BLaER1 treated with 17β-estradiol and CSF1 and Interleukin-3, amounts not matched to agents 10 nM and 100 nM (cell line): ENCODE measurements around the gene ANAPC10.
A peak's percentile ranks its signal among the peaks of the same experiment; 100 is the strongest.
"Not testable (repeated sequence)": the region's sequence is repeated elsewhere in the genome, so short reads cannot be mapped to it uniquely, and the experiment has no call there.

ENCODE experiments used
- H3K27ac ChIP-seq, 11 experiments: shearing (Covaris generic); formaldehyde crosslinking; 2 replicates each; pipeline ENCODE4 v1.8.1; 2022
- H3K27me3 ChIP-seq, 11 experiments: shearing (Covaris generic); formaldehyde crosslinking; 2 replicates each; pipeline ENCODE4 v1.8.1; 2022
- H3K36me3 ChIP-seq, 11 experiments: shearing (Covaris generic); formaldehyde crosslinking; 2 replicates each; pipeline ENCODE4 v1.8.1; 2022
- H3K4me1 ChIP-seq, 10 experiments: shearing (Covaris generic); formaldehyde crosslinking; 2 replicates each; pipeline ENCODE4 v1.8.1; 2022
- H3K4me2 ChIP-seq, 11 experiments: shearing (Covaris generic); formaldehyde crosslinking; 2 replicates each; pipeline ENCODE4 v1.8.1; 2022
- H3K4me3 ChIP-seq, 10 experiments: shearing (Covaris generic); formaldehyde crosslinking; 2 replicates each; pipeline ENCODE4 v1.8.1; 2022
- H3K9ac ChIP-seq, 11 experiments: shearing (Covaris generic); formaldehyde crosslinking; 2 replicates each; pipeline ENCODE4 v1.8.1; 2022
- H3K9me3 ChIP-seq, 11 experiments: shearing (Covaris generic); formaldehyde crosslinking; replicated peaks in 1 of 11; 2 replicates each; pipeline ENCODE4 v1.8.1; 2022
- H4K20me1 ChIP-seq, 11 experiments: shearing (Covaris generic); formaldehyde crosslinking; 2 replicates each; pipeline ENCODE4 v1.8.1; 2022
- Cebpa-rat ChIP-seq, 11 experiments: shearing (Covaris generic); IDR thresholded peaks; 2 replicates each; pipeline ENCODE4 v1.8.1; 2022

The ANAPC10 gene, protein sequence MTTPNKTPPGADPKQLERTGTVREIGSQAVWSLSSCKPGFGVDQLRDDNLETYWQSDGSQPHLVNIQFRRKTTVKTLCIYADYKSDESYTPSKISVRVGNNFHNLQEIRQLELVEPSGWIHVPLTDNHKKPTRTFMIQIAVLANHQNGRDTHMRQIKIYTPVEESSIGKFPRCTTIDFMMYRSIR

DNA sequence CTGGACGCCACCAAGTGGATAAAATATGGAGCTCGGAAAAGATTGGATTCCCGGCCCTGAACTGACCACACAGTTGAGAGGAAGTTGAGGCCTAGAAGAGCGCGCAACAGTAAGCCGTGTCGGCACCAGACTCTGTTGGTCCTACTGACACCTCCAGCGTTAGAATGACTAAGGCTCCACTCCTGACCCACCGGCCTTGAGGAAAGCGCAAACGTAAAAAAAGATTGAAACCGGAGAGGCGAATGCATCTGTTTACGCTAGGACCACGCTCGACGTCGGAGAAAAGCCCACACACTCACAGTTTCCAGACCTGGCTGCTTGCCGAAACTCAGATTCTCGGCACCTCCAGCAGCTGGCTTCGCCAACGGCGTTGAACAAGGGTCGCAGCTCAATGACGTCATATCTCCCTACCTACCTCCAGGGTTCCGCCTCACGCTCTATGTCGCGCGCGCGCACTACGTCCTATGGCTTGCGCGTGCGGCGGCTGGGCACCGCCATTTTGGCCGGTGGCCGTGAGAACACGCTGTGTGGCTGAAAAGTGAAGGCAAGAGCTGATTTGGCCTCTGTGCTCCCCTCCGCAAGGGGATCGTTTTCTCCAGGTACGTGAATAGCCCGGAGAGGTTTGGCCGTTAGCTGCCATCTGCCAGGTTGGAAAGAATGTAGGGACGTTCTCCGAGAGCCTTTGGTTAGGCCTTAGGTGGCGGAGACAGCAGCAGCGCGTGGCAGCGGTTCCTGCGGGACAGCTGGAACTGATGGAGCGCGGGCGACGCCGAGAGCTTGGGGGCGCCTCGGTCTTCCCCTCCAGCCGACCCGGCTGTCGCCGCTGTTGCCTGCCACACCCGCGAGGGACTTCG is at the start of gene ANAPC10, which contains the start of gene ABCE1:
Gene ANAPC10 (minus strand): TSS at position 376 of the 854 bp plus-strand sequence. CDS start 2,097 bp downstream, outside the sequence.
Gene ABCE1 (plus strand): TSS at position 491 of the 854 bp plus-strand sequence. CDS start 6,102 bp downstream, outside the sequence.
- Histone ChIP-seq H3K36me3 (peaks cover 29 to 65% (median 47%) of the 10 kb centered on the region in 11 experiments), H3K4me3 (peak within 1 kb of the TSS; percentile 69 to 96 (median 88)), H3K9ac (peak within 1 kb of the TSS; percentile 90 to 99 (median 93)), H4K20me1 (peaks cover 0 to 47% (median 33%) of the 10 kb centered on the region in 11 experiments; a peak in 19 of 22 replicates), H3K4me1 (peaks cover 34 to 57% (median 48%) of the 10 kb centered on the region in 10 experiments), H3K4me2 (peak within 1 kb of the TSS; percentile 79 to 97 (median 89)), H3K27ac (peak within 1 kb of the TSS; percentile 91 to 99 (median 95)), H3K9me3 (peaks cover 14 to 23% (median 19%) of the 10 kb centered on the region in 11 experiments), H3K27me3 (no peaks in the 10 kb centered on the region)
- TF ChIP-seq Cebpa-rat (IDR thresholded peaks at IDR 0.05) = no peak

DNA sequence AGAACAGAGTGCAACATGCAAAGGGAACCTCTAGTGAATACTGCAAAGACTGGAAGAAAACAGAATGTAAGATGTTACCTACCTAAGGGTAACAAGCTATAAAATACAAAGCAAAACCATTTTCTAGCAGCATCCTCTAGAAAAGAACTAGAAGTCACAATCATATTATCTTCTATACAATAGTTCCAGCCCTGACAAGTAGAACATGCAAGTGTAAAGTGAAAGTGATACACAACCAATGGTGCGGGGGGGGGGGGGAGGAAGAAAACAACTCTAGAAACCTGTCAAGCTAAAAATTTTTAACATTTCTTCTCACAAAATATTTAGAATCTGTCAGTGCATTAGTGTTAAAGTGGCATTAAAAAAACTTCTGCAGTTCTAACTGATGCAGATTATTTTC is 38.2 kb upstream of the ANAPC10 start:
- H3K4me3 ChIP-seq, H3K27ac ChIP-seq, H3K27me3 ChIP-seq, H3K9ac ChIP-seq, H3K9me3 ChIP-seq, H3K4me2 ChIP-seq: not testable (repeated sequence)
- Histone ChIP-seq H3K4me1 (peaks cover 5 to 17% (median 8%) of the 10 kb centered on the region in 10 experiments; a peak in 17 of 20 replicates), H3K36me3 (peaks cover 44 to 94% (median 70%) of the 10 kb centered on the region in 11 experiments), H4K20me1 (peaks cover 2 to 41% (median 15%) of the 10 kb centered on the region in 11 experiments; a peak in 15 of 22 replicates)

DNA sequence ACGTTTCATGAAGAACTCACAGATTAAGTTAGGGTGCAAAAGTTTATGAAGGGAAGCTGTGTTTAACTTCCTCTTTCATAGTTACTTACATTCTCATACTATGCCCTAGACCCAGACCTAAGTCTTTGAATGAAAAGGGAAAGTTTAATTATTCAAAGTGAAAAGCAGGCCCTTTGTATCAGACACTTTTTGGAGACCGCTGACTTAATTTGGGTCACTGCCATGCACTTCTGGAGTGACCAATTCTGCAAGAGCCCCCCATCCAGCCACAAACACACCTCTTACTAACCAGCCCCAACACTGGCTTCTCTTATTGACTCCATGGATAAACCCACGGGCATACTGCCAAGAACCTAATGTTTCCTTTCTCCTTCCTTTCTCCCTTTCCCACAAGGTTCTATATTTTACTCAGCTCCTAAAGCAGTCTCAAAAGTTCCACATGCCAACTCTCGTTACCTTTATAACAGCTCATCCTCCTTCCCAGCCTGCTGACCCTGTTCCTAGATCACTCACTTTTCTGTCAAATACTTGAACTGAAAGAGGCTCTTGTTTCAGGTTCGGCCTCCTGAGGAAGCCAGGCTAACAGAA is 34.6 kb upstream of the ANAPC10 start:
- peaks cover 5 to 17% (median 8%) of the 10 kb centered on the region in 10 experiments; a peak in 17 of 20 replicates for H3K4me1 ChIP-seq
- no peak overlapping the region for H3K9ac ChIP-seq
- no peaks in the 10 kb centered on the region for H3K27me3 ChIP-seq
- no peaks in the 10 kb centered on the region for H3K9me3 ChIP-seq
- H3K4me2 ChIP-seq = peak overlapping the region in 9 of 11 experiments; percentile 1 to 67 (median 43); a peak in 12 of 22 replicates
- no peak for TF ChIP-seq Cebpa-rat (IDR thresholded peaks at IDR 0.05)
- peaks cover 35 to 94% (median 65%) of the 10 kb centered on the region in 11 experiments for H3K36me3 ChIP-seq
- no peak overlapping the region for H3K4me3 ChIP-seq
- H4K20me1 ChIP-seq = peaks cover 2 to 53% (median 26%) of the 10 kb centered on the region in 11 experiments; a peak in 15 of 22 replicates
- peak overlapping the region in 3 of 11 experiments; percentile 7 to 33 (median 19); a peak in 2 of 22 replicates for H3K27ac ChIP-seq

DNA sequence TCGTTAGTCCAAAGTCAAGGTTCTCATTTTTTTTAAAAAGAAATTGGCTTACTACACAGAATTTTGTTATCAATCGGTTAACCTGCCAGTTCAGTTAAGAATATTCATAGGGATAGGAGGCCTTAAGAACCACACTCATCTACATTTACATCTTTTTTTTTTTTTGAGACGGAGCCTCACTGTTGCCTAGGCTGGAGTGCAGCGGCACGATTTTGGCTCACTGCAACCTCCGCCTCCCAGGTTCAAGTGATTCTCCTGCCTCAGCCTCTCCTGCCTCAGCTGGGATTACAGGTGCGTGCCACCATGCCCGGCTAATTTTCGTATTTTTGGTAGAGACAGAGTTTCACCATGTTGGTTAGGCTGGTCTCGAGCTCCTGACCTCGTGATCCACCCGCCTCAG is 33.9 kb upstream of the ANAPC10 start:
- Histone ChIP-seq H3K9me3 (no peaks in the 10 kb centered on the region), H3K27me3 (no peaks in the 10 kb centered on the region), H3K4me1 (peaks cover 5 to 17% (median 8%) of the 10 kb centered on the region in 10 experiments; a peak in 17 of 20 replicates), H3K27ac (no peak overlapping the region), H3K9ac (no peak overlapping the region), H3K4me3 (no peak overlapping the region), H4K20me1 (peaks cover 2 to 59% (median 26%) of the 10 kb centered on the region in 11 experiments; a peak in 15 of 22 replicates), H3K36me3 (peaks cover 34 to 94% (median 65%) of the 10 kb centered on the region in 11 experiments), H3K4me2 (no peak overlapping the region)
- no peak for TF ChIP-seq Cebpa-rat (IDR thresholded peaks at IDR 0.05)

DNA sequence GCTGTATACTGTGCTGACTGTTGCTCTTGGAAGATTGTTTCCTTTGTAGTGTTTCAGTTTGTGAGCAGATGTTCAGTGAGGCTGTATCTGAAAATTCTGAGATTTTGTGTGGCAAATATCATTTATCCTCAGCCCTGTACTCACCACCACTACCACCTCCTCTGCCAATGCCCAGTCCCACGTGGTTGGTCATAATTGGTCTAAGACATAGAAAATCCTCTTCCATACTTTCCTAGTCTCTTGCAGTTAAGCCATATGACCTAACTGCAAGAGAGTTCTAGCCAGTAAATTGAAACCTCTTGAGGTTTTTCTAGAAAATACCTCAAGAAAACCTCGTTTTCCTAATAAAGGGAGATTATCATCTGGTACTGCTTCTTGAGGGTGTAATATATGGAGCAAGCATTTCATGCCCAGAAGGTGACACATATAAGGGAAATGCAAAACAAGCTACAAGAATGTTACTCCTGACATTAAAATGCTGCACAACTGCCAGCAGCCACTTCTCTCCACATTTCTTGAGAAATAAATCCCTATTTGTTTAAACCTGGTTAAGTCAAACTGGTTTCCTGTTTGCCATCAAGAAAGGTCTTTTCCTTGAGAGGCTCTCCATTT is 32.9 kb upstream of the ANAPC10 start:
- H3K9ac ChIP-seq = no peak overlapping the region
- no peak overlapping the region for H3K27ac ChIP-seq
- H3K36me3 ChIP-seq = peaks cover 44 to 99% (median 72%) of the 10 kb centered on the region in 11 experiments
- H3K27me3 ChIP-seq = no peaks in the 10 kb centered on the region
- no peak overlapping the region for H3K4me3 ChIP-seq
- no peaks in the 10 kb centered on the region for H3K9me3 ChIP-seq
- no peak for TF ChIP-seq Cebpa-rat (IDR thresholded peaks at IDR 0.05)
- peaks cover 2 to 63% (median 26%) of the 10 kb centered on the region in 11 experiments; a peak in 16 of 22 replicates for H4K20me1 ChIP-seq
- peaks cover 5 to 17% (median 8%) of the 10 kb centered on the region in 10 experiments; a peak in 17 of 20 replicates for H3K4me1 ChIP-seq
- no peak overlapping the region for H3K4me2 ChIP-seq

DNA sequence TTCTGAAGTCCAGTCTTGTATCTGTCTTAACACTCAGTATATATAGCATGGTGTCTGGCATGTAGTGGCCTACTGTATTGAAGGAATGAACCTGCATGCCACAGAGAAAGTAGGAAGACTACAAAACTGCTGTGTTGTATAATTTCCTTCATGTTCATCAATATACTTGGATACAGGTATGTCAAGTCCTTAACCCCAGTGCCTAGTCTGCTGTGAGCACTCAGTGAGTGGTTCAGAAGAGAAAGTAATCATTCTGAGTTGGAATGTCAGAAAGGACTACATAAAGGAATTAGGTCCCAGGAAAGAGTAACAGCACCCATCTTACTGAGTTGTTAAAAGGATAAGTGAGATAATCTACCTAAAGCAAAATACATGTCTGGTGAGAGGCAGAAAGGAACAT is 32.1 kb upstream of the ANAPC10 start:
- no peak overlapping the region for H3K27ac ChIP-seq
- H3K9ac ChIP-seq = no peak overlapping the region
- H3K27me3 ChIP-seq = no peaks in the 10 kb centered on the region
- peaks cover 2 to 62% (median 26%) of the 10 kb centered on the region in 11 experiments; a peak in 17 of 22 replicates for H4K20me1 ChIP-seq
- H3K4me2 ChIP-seq = no peak overlapping the region
- H3K9me3 ChIP-seq = no peaks in the 10 kb centered on the region
- H3K36me3 ChIP-seq = peaks cover 45 to 99% (median 72%) of the 10 kb centered on the region in 11 experiments
- TF ChIP-seq Cebpa-rat (IDR thresholded peaks at IDR 0.05) = no peak
- H3K4me3 ChIP-seq = no peak overlapping the region
- peaks cover 5 to 17% (median 8%) of the 10 kb centered on the region in 10 experiments; a peak in 17 of 20 replicates for H3K4me1 ChIP-seq

DNA sequence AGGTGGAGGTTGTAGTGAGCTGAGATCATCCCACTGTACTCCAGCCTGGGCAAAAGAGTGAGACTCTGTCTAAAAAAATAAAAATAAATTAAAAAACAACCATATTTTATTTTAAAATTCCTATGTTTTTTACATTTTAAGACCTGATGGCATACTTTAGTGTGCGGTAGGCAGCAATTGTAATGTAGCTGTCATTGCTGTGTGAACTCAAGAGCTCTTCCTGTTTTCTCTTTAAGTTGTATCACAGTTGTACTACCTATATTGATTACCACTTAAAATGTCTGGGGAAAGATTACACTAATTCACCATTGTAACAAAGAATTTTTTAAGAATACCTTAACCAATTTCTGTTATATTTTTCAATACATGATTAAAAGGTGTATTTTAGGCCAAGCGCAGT is 27.4 kb upstream of the ANAPC10 start:
- Histone ChIP-seq H3K9ac (no peak overlapping the region), H3K4me3 (no peak overlapping the region), H3K4me2 (no peak overlapping the region), H3K36me3 (peaks cover 87 to 100% (median 94%) of the 10 kb centered on the region in 11 experiments), H3K27ac (no peak overlapping the region), H3K27me3 (no peaks in the 10 kb centered on the region), H3K9me3 (no peaks in the 10 kb centered on the region), H3K4me1 (no peaks in the 10 kb centered on the region), H4K20me1 (peaks cover 0 to 49% (median 18%) of the 10 kb centered on the region in 11 experiments; a peak in 12 of 22 replicates)
- no peak for TF ChIP-seq Cebpa-rat (IDR thresholded peaks at IDR 0.05)

DNA sequence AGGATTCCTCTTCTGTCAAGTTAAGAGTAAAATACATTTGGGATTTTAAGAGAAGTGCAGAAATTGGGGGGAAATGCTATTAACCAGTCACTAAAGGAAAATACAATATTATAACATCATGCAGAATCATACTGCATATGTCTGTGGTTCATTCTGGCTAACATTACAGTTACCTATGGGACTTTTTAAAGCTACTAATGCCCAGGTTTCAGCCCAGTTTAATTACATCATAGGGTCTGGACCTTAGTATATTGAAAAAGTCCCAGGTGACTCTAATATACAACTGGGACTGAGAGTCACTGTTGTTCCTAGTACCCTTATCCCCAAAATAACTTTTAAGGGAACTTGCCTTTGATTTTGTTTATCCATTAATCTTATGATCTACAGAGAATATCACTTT is 10.1 kb upstream of the ANAPC10 start:
- H3K9me3 ChIP-seq = no peaks in the 10 kb centered on the region
- TF ChIP-seq Cebpa-rat (IDR thresholded peaks at IDR 0.05) = no peak
- peaks cover 82 to 100% (median 91%) of the 10 kb centered on the region in 11 experiments for H3K36me3 ChIP-seq
- H3K4me3 ChIP-seq = no peak overlapping the region
- H4K20me1 ChIP-seq = peaks cover 4 to 96% (median 54%) of the 10 kb centered on the region in 11 experiments; a peak in 20 of 22 replicates
- peaks cover 3 to 24% (median 6%) of the 10 kb centered on the region in 10 experiments; a peak in 18 of 20 replicates for H3K4me1 ChIP-seq
- no peak overlapping the region for H3K9ac ChIP-seq
- no peak overlapping the region for H3K4me2 ChIP-seq
- no peak overlapping the region for H3K27ac ChIP-seq
- no peaks in the 10 kb centered on the region for H3K27me3 ChIP-seq
